GM18508 (cell line): Measurements from ENCODE around the gene PDGFA.

ENCODE experiments used
- ATAC-seq: cut with Tn5 transposase; IDR thresholded peaks from one replicate; pipeline ENCODE4 v1.9.1; 2021; ENCODE audit warnings: moderate number of reproducible peaks; ENCODE audit not compliant: insufficient read depth, unreplicated experiment

PDGFA gene

DNA sequence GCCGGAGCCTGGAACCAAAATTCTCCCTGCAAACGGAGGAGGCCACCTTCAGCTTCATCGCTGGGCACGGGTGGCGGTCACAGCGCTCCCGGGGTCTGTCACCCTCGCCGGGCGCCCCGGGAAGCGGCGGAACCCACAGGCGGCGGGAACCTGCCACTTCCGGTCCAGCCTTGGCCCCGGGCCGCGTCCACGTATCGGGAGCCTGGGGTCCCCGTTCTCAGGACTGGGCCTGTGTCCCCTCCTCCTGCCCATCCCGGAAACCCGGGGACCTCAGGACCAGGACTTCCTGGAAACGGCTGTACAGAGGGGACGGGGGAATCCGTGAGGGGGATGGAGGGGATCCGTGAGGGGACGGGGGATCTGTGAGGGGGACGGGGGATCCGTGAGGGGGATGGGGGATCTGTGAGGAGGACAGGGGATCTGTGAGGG lies 25.4 kb downstream of the PDGFA start:
- ATAC-seq = no peak

GRCh38 chr7:493661-494251 lies 25.9 kb downstream of the PDGFA start:
- no peak for ATAC-seq

DNA sequence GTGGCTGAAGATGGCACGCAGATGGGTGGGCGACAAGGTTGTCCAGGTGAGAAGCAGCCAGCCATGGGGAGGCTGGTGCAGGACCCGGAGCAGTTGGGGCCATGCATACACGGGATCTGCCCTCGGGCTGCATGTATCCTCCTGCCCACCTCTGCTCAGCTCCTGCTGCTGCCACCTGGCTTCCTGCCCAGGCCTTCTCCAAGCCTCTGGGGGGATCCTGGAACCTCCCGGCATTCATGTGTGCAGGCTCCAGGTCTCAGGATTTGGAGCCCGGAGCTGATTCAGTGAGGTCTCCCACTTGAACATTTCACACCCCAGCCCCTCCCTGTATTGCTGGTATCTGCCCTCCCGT lies 27.0 kb downstream of the PDGFA start:
- no peak for ATAC-seq

DNA sequence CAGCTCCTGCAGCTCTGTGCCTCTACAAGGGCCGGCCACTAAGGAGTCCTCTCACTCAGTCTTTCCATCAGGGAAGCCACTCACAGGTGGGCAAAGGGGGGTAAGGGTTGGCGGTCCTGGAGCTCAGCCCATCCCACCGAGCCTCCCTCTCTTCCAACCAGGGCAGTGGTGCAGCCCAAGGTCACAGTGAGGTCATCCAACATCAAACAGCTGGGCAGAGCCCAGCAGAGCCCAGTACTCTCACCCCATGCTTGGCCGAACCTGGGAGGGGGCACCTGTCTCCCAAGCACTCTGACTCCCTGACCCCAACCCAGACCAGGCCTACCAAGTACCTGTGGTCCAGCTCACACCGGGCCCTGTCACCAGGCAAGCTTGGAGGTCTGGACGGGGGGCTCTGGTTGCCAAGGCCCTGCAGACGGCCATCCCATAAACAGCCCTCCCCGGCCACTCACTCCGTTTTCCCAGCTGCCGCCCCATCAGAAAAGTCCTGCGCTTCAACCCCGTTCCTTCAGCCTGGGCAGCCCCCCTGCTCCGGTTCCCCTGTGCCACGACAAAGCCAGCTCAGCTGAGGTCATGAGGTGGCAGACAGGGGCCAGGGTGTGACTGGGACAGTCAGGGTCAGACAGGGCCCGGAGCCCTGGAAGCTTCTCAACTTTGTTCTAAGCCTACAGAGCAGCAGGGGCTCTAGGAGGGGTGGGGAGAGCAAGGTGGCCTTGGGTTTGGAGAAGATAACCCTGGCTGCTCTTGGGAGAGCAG lies 27.5 kb downstream of the PDGFA start:
- ATAC-seq = no peak

DNA sequence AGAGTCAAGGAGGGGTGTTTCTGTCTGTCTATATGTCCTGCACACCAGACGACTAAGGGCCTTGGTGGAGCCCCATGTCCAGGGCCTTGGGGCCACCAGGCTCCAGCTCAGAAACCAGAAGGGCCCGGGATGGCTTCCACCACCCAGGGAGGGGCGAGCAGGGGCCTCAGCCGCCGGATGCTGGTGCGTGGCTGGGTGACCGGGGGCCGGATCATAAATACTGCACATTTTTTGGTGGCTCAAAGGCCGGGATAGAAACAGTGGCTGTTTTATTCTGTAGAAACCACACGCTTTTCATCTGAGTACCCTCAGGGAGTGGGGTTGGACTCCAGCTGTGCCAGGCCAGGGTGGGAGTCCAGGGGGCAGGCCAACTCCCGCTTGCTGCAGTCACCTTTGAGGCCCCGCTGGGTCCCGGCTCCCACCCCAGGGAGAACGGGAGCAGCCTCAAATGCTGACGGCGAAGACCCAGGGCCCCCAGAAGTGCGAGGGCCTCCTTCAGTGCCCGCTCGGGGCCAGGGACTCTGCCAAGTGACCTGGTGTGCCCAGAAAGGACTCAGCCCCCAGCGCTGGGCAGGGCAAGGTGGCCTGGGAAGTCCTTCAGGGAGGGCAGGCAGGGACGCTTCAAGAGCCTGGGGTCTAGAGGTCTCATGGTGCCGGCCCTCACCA lies 28.2 kb downstream of the PDGFA start:
- ATAC-seq = no peak

DNA sequence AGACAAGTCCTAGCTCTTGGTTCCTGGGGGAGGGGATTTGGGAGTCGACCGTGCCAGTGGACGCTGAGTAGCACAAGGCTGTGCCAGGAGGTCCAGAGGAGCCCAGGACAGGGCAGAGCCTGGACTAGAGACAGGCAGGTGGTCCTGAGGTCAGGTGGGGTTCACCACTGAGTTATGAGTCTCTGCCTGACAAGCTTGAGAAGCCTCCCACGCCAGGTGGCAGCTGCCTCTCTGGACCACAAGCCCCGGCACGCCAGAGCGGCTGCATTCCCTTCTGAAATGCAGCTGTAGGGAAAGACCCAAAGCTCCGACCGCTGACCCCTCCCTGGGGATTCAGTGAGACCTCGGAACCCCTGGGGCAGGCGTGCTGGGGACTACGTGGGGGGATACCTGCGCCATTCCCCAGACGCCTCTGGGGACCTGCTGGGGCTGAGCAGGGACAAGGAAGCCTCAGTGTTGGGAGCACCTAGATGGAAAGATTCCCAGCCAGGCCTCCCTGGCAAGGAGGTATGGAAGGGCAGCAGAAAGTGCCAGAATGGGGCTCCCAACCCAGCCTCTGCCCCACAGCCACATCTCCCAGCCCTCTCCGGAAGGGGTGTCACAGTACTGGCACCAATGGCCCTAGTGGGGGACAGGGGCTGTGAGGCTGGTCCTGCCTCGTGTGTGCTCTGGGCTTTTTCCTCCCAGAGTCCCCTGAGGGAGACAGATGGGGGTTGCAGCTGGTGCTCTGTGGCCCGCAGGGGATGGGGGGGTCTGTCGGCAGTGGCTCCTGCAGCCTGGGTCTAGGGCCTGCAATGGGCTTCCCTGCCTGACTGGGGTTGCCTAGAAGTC lies 29.0 kb downstream of the PDGFA start:
- ATAC-seq = no peak

DNA sequence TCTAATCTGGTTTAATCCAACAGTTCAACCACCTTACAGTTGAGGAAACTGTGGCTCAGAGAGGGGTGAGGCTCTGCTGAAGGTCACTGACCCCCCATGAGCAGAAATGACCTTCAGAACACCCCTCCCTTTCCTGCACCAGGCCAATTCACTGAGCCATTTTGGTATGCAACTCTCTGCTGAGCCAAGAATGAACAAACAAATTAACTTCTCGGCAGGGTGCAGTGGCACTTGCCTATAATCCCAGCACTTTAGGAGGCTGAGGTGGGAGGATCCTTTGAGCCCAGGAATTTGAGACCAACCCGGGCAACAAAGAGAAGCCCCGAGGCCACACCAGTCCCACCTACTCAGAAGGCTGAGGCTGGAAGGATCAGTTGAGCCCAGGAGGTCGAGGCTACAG lies 29.8 kb downstream of the PDGFA start:
- no peak for ATAC-seq

DNA sequence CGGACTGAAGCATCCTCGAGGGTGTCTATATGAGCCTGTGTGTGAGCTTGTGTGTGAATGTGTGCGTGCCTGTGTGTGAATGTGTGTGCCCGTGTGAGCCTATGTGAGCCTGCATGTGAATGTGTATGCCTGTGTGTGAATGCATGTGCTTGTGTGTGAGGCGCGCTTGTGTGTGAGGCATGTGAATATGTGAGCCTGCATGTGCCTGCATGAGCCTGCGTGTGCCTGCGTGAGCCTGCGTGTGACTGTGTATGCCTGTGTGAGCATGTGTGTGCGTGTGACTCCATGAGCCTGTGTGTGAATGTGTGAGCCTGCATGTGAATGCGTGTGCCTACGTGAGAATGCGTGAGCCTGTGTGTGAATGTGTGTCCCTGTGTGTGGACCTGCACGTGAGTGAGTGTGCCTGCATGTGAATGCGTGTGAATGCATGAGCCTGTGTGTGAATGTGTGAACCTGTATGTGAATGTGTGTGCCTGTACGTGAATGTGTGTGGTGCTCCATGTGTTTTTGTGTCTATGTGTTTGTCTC lies 33.4 kb downstream of the PDGFA start:
- no peak for ATAC-seq

DNA sequence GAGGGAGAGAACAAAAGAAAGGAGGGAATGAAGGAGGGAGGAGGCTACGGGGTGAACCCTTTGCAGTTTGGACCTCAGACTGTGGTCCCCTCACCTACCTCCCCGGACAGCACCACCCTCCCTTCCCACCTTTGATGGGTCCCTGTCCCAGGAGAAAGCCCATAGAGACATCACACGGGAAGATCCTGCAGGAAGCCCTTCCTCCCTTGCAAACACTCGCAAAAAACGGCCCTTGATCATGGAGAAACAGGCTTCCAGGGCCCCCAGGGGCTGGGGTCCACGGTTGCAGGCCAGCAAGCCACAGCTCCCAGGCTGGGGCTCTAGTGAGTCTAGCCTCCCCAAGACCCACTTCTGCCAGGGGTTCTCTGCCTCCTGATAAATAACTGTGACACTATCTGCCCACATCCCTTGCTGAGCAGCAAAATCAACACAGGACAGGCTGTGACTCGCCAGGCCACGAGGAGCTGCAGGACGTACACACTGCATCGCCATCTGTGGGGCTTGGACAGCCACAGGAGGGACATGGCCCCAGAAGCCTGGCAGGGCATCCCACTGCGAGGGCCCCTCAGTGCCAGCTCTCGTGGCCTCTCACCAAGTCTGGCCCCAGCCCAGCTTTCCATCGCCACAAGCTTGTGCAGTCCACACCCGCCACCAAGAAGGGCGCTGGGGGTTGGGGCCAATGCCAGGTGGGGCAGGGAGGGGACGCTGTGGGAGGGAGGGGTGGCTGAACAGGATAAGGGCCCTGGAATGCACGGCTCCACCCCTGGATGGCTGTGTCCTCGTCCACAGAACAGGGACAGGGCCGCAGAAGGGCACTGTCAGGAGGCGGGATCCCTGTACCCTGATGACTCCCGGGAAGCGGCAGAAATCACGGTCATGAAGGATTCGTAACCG lies 34.2 kb downstream of the PDGFA start:
- ATAC-seq = no peak

DNA sequence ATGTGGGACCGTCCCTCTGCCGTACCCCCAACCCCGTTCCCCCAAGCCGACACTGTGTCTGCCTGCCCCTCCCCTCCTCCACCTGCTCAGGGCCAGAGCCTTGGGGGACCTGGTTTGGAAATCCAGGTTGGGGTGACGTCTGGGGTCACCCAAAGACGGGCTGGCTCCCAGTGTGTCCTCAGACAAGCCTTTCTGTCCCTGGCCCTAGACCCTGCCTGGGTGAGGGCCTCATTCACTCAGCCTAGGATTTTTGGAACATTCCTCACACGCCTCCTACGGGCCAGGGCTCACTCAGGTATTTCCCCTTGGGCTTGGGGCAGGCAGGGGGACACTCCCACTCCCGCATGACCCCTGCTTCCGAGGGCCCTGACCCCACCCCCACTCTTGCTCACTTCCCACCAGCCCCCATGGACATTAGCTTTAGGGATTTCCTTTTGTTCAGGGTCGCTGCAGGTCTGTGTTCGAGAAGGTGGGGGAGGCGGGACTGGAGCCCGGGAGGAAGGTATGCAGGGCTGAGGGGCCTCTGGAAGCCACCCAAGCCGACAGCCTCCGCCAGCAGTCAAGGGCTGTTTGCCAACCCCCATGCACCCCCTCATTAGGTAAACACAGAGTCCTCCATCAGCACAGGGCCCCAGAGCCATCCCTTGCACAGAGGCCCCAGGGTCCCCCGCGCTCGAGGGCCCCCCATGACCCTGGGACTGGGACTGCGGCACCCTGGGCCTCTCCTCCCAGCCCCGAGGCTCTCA lies 35.1 kb downstream of the PDGFA start:
- no peak for ATAC-seq

DNA sequence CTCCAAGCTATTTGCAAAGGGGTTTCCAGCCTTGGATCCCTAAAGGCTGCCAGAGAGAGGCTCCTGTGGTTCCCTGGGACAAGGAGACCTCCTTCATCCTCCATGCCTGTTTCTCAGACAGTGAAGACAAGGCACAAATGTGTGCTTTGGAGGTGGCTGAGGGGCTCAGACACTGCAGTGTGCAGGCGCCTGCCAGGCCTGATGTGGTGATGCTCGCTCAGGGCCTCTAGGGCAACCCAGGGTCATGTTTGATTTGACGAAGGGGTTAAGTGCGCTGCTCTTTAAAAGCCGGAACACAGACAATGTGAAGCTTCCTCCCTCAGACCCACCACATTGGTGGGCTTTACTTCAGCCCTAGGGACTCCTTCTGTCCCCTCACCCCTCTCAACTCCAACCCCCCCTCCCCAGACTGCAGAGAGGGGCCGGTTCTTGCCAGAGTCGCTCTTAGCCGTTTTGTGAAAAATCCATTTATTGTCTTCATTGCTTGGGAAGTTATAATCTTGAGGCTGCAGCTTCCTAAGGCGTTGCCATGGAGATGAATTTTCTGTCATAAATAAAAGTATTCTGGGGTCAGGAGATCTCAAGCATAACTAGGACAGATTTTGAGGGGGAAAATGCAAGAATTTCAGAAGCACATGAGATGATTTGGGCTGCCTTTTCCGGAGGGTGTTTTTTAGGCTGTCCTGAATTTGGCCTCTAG lies 35.8 kb downstream of the PDGFA start:
- ATAC-seq = no peak

GRCh38 chr7:482521-483083 lies 37.0 kb downstream of the PDGFA start:
- ATAC-seq = no peak

DNA sequence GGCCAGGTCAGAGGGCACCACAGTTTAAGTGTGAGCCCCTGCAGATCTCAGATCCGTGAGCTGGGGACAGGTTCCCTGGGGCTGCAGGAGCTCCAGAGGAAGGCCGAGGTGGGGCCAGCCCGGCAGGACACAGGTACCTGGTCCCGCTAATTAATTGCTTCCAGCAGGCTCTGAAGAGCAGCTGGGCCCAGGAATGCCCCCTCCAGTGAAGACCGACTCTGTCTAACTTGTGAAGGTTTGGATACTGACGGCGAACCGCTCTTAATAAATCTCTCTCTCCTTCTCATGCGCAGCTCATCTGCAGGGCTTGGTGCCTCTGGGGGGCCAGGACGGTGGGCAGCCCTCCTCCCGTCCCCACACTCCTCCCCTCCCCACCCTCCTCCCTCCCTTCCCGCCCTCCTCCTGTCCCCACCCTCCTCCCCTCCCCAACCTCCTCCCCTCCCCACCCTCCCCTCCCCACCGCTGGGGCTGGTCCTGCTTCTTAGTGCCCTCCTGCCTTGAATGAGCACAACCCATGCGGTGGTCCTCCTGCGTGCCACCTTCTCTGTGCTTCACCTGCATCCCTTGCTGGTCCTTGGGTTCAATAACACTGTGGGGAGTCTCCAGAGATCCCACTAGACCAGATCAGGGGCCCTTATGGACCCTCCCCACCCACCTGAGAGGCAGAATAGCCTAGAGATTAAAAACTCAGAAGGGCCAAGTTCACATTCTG lies 38.3 kb downstream of the PDGFA start:
- ATAC-seq = no peak

DNA sequence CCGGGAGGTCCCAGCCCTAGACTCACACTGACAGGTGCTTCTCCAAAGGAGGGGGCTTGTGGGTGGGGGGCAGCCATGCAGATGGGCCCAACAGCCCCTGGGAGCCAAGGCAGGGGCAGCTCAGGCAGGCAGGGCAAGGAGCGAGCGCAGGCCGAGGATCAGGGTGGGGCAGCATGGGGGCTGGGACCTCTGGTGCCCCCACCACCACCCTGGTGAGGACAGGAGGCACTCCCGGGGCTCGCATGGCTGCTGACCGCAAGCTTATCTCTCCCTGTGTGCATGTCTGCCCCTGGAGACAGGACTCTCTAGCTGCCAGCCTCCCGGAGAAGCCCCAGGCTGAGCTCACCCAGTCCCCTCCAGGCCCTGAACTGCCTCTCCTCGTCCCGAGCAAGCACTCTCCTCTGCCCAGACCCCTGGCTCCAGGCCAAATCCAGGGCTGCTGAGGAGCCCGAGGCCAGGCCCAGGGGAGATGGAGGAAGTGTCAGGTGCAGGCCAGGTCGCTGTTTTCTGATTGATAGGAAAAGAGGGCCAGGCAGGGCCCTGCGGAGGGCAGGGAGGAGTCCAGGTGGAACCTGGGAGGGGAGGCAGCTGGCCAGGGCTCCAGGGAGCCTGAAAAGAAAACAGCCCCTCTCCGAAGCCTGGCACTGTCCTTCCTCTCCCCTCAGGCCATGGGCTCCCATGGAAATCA lies 39.0 kb downstream of the PDGFA start:
- ATAC-seq = no peak

DNA sequence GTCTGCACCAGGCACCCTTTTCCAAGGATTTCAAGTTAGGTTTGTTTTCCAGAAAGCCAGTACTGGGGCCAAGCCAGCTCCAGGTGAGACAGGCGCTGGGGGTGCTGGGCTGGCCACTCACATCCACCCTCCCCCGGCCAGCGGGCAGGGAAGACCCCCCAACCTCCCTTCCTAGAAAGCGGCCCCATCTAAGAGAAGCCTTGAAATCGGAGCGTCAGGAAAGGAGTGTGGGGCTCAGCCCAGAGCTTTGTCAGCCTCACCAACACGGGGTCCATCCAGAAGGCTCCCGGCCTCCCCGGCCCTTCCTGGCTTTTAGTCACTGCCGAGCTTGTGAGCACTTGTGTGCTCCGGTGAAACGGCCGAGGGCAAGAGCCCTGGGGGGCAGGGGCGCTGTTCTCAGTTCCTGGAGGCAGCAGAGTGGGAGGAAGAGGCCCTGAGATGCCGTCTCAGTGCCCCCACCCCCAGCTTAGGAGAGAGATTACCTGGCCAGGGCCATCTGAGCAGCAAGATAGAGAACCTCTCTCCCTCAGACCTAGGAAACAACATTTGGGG lies 39.6 kb downstream of the PDGFA start:
- ATAC-seq = no peak

DNA sequence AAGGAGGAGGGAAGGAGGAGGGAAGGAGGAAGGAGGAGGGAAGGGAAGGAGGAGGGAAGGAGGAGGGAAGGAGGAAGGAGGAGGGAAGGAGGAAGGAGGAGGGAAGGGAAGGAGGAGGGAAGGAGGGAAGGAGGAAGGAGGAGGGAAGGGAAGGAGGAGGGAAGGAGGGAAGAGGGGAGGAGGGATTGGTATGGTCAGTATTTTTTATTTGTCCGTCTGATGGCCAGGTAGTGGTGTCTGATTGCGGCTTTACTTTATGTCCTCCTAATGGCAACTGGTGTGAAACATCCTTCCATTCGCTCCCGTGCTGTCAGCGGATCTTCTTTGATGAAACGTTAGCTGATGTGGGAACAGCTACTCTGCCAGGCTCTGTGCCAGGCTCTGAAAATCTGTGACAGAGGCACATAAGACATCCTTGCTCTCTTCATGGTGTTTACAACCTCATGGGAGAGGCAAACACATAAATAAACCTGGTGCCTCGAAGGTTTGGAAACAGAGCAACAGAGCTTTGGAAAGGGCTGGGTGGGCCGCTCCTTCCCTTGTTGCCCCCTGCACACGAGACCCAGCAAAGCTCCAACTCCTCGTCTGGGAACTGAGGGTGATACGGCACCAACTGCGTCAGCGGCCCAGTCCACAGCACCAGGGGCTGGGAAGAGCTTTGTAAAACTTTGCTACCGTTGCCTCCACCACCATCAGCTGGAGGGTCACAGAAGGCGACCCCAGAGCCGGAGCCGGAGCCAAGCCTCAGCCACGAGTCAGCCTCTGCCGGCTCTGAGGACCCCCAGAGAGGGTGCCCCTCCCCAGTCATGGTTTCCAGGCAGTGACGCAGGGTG lies 40.3 kb downstream of the PDGFA start:
- ATAC-seq = no peak
